ENCODE data around the gene SEBOX.

SEBOX gene

DNA sequence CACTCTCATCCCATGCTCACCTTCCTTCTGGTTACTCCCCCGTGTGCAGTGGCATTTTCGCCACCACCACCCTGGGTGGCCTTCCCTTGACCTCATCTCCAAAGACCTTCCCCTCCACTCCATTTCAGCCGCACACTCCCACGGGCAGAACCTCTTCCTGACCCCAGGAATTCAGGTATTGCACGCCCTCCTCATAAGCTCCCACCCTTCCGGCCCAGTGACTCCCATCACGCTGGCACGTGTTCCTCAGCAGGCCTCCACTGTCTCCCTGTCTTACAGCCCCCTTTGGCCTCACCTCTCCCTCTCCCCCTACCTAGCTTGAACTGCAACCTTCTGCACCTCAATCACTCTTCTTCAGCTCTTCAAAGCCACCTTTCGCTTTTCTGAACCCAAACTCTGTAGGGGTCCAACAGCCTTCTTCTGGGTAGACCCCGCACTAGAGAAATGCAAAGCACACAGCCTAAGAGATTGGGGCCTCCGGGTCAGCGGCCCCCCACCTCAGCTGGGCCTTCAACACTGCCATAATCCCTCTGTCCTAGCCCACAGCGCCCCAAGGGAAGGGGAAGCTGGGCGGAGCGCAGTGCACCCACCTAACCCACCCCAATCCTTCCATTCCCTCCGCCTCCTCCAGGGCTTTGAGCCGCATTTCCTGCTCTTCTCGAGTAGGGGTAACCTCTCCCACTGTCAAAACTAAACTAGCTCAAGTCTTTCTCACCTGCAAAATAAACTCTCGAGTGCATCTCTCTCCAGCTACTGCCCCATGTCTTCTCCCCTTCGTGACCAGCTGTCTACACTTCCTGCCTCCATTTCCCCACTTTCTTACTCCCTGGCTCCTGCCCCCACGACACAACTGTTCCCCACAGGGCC lies 47.7 kb downstream of the SEBOX start:
- DNase-seq, result no peak

DNA sequence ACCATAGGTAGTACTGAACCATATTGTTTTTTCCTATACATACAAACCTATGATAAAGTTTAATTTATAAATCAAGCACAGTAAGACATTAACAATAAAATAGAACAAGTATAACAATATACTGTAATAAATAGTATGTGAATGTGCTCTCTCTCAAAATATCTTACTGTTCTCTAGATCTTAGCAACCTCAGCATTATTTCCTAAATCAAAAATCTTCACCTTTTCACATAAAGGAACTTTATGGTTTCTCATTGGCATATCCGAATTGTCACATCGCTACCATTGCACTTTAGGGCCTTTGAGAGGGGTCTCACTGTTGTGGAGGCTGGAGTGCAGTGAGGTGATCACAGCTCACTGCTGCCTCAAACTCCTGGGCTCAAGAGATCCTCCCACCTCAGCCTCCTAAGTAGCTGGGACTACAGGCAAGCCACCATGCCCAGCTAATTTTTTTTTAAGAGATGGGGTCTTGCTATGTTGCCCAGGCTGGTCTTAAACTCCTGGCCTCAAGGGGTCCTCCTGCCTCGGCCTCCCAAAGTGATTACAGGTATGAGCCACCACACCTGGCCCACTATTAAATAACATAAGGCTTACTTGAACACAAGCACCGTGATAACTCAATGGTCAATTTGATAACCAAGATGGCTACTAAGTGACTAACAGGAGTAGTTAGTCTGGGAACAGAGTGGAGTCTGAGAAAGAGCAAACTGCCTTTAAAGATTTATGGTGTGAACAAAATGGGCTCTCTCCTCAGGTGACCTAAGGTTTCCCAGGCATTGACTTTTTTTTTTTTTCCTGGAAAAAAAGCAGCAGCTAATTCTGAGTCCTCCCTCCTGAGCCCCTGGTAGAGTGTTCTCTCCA lies 48.9 kb downstream of the SEBOX start:
- DNase-seq, result no peak

DNA sequence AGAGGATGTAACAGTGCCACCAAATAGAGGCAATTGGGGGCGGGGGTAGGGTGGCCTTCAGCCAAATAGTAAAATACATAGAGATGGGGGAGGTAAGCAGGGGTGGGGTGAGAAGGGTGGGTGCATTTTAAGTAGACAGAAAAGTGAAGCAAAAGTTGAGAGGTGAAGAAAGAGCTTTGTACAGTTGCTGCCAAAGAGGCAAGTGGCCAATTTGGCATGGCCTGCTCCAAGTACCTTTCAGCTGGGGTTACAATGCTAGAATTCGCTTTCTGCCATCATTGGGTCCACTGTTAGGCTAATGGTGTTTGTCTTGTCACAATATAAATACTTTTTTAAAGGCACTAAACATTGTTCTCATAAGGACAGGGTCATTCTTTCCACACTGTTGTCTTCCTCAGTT lies 51.2 kb downstream of the SEBOX start:
- no peak for DNase-seq
